HG03196 (cell line): ENCODE data around the gene HSPB9.

Source experiments
- ATAC-seq: cut with Tn5 transposase; IDR thresholded peaks from one replicate; pipeline ENCODE4 v1.9.1; 2021; ENCODE audit not compliant: unreplicated experiment

HSPB9 gene

GRCh38 chr17:42098730-42099399 is 23.7 kb upstream of the HSPB9 start:
- no peak for ATAC-seq

DNA sequence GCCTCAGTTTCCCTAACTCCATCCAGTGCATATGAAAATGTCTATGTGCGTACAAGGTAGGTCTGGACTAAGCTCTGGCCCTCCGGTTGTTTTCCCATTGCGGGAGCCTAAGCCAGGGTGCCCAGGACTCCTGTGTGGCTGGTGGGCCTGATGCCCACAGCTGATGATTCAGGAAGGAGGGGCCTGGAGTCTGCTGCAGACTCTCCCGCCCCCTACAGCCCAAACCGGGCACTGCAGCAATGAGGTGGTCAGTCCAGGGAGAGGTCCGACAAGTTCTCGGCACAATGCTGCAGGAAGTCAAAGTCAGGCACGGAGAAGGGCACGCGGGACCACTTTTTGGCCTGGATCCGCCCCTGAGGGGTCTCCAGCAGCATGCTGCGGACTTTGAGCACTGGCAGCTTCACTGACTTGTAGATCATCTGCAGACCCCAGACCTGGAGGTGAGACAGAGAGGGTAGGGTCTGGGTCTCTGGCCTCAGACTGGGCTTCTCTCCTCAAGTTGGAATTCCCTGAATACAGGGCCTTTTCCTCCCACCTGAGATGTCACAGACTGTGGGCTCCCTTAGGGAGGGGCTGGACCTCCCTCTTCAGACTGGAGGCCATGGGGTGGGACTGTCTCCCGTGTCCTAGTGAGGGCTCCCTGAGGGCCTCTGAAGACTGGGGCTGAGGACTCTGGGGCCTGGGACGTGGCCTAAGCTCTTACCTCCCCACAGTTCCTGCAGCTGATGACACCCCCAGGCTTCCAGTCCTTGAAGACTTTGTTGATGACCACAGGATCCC is 20.9 kb upstream of the HSPB9 start:
- no peak for ATAC-seq

- no peak for ATAC-seq
Observed at GRCh38 chr17:42103221-42103954, 19.2 kb upstream of the HSPB9 start.

DNA sequence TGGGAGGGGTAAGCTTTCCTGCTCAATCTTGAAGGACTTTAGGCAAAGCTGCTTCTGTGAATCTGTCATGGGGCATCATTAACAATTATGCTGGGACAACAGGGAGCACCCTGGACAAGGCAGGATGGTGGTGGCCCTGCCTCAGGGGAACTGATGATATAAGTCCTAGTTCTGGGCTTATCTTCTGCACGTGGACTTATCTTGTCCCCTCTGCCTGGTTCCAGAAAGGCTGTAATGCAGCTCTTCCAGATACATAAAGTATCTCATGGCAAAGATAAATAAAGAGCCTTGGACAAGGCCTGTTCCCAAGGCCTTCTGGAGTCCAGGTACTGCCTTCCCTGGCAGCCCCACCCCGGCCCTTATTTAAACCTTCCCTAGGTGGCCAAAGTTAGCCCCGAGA is 18.3 kb upstream of the HSPB9 start:
- no peak for ATAC-seq

DNA sequence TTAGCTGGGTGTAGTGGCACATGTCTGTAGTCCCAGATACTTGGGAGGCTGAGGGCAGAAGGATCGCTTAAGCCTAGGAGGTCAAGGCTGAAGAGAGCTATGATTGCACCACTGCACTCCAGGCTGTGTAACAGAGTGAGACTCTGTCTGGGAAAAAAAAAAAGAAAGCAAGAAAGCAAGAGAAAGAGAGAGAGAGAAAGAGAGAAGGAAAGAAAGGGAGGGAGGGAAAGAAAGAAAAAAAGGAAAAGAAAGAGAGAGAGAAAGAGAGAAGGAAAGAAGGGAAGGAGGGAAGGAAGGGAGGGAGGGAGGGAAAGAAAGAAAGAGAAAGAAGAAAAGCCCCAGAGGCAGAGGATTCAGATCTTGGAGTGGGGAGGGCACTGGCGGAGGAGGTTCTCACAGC is 16.6 kb upstream of the HSPB9 start:
- no peak for ATAC-seq

DNA sequence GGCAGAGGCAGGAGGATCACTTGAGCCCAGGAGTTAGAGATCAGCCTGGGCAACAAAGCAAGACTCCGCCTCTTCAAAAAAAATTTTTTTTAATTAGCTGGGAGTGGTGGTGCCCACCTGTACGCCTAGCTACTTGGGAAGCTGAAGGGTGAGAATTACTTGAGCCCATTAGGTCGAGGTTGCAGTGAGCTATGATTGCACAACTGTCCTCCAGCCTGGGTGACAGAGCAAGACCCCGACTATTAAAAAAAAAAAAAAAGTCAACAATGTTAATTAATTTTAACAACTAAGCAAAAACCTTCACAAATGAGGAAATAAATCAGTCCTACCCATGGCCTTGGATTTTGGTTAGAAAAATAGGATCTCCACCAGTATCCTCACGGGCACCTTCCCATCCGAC is 15.5 kb upstream of the HSPB9 start:
- ATAC-seq = no peak

- ATAC-seq = peak; percentile 50
Observed at GRCh38 chr17:42107597-42108576, 14.7 kb upstream of the HSPB9 start.

DNA sequence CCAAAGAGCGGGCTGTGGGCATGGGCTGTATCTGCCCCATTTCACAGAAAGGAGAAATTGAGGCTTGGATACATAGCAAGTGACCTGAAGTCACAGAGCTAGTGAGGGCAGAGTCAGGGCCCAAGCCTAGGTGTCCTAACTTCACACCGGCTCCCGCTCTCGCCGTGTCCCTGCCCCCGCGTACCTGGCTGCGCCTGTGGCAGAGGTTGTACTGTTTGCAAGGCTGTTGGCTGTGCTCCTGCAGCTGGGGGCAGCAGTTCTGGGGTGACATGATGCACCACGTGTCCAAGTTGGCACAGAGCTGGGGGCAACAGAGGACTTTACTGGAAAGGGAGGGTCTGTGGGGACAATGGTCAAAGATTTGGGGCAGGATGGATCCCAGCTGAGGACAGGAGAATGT is 13.5 kb upstream of the HSPB9 start:
- no peak for ATAC-seq

DNA sequence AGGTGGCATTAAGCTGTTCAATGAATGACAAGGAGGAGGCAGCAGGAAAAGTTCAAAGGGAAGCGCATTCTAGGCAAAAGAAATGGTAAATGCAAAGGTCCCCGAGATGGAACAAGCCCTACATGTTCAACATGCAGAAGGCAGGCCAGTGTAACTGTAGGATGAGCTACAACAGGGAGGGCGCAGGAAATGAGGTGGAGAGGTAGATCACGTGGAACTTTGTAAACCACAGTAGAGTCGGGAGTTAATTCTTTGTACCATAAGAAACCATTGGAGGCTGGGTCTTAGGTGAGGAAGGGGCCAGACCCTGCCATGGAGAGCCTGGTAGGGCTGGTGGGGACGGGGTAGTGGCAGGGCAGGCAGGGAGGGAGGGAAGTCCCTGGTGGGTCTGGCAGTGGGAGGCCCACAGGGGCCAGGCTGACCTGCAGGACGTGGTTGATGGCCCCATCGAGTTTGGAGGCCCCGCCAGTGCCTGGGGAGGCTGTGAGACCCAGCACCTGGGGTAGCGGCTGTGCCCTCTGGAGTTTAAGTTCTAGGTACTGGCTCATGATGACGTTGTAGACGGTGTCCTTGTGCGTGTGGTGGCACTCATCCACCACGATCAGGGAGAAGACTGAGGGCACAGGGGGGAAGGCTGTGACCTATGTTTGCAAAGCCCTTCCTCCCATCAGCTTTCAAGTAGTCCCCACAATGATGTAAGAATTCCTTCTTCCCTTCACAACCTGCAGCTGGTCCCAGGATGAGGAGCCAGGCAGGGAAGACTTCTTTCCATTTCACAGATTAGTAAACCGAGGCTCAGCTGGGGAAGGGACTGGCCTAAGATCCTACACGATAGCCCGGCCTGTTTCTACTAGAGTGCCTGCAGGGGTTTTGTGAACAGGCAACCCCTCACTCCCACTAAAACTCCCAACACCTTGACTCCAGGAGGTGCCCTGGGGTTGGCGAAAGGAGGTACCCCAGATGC is 12.0 kb upstream of the HSPB9 start:
- no peak for ATAC-seq

- no peak for ATAC-seq
Observed at GRCh38 chr17:42111265-42111636, 11.4 kb upstream of the HSPB9 start.

DNA sequence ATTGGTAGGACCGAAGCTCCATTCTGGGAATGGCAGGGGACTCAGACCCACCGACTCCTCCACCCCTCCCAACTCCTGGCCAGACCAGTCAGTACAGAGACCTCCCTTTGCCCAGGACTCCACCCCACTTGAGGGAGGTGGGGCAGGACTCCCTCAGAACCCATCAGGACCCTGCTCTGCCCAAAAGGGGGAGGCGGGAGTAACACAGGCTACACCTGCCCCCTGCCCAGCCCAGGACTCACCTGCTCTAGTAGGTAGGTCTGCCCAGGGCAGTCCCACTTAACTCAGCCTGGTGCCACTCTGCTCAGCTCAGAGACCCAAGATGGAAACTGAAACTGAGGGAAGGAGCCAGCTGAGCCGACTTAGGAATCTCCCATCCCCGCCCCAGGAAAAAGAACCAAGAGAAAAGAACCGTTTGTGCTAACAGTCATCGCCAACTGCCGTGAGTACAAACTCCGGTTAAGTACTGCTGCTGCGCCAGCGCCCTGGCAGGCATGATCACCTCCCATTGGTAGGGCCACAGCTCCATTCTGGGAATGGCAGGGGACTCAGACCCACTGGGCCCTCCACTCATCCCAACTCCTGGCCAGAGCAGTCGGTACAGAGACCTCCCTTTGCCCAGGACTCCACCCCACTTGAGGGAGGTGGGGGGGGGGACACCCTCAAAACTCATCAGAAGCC is 10.6 kb upstream of the HSPB9 start:
- ATAC-seq = peak; percentile 4

DNA sequence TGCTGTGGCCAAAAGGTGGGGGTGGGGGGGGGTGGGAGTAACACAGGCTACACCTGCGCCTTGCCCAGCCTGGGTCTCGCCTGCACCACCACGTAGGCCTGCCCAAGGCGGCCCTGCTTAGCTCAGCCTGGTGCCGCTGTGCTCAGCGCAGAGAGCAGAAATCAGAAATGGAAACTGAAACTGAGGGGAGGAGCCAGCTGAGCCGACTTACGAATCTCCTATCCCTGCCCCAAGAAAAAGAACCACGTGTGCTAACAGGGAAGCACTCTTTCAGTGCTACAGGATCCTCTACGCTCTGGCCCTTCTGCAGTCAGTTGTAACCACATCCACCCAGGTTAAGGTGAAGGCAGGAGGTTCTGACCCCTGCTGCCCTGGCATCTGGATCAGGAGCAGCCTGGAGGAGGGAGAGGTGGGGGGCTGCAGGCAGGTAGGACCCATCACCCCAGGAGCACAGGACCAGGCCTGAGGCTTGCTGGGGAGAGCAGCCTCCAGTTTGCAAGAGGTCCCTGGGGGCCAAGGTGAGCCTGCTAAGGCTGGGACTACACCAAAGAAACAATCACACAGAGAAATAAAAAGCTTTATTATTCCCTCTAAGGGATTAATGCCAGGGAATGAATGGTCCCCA is 9.9 kb upstream of the HSPB9 start, which contains the start of gene DHX58:
TSS of gene DHX58 (minus strand) at position 163 of the 625 bp plus-strand sequence. CDS start 822 bp downstream, outside the sequence.
- ATAC-seq = peak; percentile 46

GRCh38 chr17:42113293-42114069 is 9.1 kb upstream of the HSPB9 start:
- ATAC-seq = no peak

DNA sequence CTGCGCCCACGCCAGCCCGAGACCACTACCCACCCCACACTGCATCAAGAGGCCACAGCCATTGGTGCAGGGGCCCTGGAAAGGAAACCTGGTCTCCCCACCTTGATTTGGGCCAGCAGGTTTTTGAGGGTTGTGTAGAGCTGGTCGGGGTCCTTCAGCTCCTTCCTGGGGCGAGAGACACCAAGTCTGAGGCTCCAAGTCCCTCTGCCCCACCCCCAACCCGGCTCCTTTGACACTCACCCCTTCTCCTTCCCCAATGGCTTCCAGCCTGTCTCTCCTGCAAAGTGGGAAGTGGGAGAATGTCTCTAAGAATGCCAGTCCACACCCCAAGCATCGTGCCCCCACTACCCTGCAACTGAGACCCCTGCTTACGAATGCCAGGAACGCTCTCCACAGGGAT is 8.5 kb upstream of the HSPB9 start:
- no peak for ATAC-seq

GRCh38 chr17:42116705-42117396 is 5.8 kb upstream of the HSPB9 start:
- no peak for ATAC-seq

DNA sequence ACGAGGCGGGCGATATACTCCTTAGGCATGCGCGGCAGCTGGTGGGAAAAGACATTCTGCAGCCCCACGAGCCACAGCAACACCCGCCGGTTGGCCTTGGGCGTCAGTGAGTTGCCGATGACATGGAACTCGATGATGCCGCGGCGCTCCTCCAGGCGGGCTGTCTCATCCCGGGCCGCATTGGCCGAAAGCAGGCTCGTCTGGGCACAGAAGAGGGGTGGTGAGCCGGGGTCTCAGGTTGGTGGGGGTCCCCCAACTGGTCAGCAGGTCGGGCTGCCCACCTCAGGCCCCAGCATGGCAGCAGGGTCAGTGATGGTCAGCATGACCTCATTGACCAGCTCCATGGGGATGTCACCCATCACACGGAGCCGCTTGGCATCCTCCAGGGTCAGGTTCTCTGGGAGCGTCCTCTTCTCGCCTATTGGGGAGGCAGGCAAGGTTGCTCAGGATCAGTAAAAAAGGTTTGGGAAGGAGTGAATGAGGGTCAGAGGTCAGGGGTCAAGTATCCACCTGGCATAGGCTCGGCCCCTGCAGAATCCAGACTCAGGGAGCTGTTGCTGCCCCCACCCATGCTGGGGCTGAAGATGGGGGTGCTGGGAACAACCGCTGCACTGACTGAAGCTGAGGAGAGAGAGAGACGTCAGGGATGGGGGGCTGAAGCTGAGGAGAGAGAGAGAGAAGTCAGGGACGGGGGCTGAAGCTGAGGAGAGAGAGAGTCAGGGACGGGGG is 5.0 kb upstream of the HSPB9 start:
- no peak for ATAC-seq

- ATAC-seq = no peak
Observed at GRCh38 chr17:42118126-42118510, 4.5 kb upstream of the HSPB9 start.
